ENCODE results near the gene STX18.

Gene STX18

DNA sequence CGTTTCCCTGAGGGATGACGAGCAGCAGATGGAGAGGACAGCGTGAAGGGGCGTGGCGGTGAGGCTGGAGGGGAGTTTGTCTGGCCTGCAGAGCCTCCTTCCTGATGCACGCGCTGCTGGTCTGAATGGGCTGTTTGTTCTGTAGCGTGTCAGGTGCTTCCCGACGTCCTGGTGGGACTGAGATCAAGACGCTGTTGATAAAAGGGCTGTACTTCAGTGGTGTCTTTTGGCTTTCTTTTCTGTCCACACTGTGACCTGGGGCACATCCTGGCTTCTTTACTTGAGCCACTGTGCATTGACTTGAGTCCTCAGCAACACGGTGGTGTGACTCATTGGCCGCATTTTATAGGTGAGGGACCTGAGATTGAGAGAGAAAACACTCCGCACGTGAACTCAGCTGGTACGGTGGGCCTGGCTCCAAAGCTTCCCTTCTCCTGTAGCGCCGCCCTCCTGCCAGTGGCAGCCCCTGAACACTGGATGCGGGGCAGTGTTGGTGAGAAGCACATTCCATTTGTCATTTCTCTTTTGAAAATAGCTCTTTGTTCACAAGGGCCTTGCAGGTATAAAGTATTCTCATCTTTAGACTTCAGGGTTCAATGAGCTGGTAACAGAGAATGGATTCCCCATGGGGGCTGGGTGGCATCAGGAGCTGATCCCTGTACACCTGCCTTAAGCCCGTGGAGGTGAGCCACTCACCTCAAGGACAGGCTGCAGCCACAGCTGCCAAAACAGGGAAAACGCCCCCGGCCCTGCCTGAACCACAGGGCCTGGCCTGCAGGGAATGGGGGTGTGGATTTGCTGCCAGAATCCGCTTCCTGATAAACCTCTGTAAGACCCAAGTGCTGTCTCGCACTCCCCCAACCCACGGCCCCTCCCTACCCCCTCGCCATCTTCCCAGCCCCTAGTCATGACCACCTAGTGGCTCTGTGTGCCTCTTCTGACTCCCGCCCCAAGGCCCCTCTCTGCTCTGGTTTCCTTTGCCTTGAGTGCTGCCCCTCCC is 125.7 kb downstream of the STX18 start:
- no peak for DNase-seq

GRCh38 chr4:4415107-4415805 is 126.6 kb downstream of the STX18 start:
- DNase-seq: no peak

DNA sequence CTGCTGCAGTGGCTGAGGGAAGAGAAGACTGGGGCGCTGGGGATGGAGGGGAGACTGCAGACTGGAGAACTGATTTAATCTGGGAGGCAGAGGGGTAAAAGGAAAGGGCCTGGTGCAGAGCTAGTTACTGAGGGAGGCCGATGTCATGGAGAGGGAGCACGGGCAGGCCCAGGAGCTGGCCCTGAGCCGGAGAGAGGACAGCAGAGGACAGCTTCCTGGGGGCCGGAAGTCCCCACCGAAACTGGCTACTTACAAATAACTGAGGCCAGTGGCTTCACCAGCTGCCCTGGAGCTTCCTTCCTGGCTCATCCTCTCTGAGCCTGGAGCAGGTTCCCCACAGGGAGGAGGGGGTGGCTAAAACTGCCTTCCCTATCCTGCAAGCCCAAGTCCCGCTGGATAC is 128.0 kb downstream of the STX18 start:
- no peak for DNase-seq

DNA sequence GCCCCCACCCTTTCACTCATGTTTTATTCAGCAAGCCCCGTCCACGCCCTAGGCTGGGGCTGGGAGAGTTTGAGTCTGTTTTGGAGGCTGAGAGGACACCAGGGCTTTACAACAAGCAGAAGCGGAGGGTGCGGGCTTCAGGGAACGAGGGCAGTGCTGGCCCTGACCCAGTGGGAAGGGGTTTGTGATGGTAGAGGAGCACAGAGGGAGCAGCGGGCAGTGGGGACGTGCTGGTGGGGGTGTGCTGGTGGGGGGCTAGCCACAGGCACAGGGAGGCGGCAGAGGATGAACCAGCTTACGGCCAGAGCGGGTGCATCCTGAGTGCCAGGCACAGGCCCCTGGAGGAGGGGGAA is 128.5 kb downstream of the STX18 start:
- no peak for DNase-seq

- no peak for DNase-seq
These were observed 129.0 kb downstream of the STX18 start for GRCh38 chr4:4412641-4413372.

GRCh38 chr4:4411906-4412305 is 129.9 kb downstream of the STX18 start:
- no peak for DNase-seq

DNA sequence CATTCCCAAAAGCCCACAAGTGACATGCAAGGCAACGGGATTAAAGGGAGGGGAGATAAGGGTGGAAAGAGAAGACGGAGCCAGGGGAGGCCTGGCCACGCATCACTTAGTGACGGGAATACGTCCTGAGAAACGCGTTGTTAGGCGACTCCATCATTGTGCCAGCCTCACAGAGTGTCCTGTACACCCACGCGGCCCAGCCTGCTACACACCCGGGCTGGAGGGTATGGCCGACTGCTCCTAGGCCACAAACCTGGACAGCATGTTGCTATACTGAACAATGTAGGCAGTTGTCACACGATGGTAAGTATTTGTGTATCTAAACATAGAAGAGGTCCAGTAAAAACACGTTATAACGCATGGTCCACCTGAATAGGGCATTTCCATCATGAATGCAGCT is 131.6 kb downstream of the STX18 start:
- DNase-seq: no peak

- DNase-seq: no peak
These were observed 132.3 kb downstream of the STX18 start for GRCh38 chr4:4409416-4410115.

GRCh38 chr4:4408576-4409335 is 133.1 kb downstream of the STX18 start:
- DNase-seq: no peak

- no peak for DNase-seq
These were observed 133.7 kb downstream of the STX18 start for GRCh38 chr4:4408132-4408523.

DNA sequence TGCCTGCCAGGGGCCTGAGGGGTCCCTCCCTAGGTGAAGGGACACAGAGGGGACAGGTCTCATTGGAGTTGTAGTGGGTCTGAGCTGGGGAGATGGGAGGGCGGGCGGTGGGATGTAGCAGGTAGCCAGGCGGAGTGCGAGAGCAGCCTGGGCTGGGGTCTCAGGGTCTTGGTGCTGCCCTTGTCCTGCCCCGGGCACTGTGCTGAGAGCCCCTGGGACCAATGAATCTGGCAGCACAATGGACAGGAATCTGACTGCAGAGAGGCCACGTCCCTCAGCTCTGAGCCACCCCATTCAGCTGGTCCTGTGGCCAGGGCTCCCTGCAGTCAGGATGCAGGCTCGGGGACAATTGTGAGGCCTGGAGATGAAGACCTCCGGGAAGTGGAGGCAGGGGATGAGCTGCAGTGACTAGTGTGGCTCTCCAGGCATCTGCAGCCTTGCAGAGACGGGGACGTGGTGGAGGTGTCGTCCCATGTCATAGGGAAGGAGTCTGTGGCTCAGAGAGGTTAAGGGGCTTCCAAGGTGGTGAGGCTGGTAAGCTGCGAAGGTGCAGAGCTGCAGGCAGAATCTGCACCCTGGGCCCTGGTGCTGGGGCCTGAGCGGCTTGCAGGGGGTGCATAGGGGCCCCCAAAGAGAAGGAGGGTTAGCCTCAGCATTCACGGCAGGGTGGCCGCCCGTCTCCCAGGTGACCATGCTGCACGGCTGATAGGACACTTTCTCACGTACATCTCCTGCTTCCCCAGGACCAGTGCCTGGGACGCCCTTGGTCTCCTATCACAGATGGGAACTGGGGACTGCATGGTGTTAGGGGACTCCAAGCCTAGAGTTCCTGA is 134.3 kb downstream of the STX18 start:
- DNase-seq: no peak

- no peak for DNase-seq
These were observed 135.2 kb downstream of the STX18 start for GRCh38 chr4:4406455-4407298.

- no peak for DNase-seq
These were observed 136.4 kb downstream of the STX18 start for GRCh38 chr4:4405358-4405962.

GRCh38 chr4:4402966-4403365 is 138.9 kb downstream of the STX18 start:
- no peak for DNase-seq

DNA sequence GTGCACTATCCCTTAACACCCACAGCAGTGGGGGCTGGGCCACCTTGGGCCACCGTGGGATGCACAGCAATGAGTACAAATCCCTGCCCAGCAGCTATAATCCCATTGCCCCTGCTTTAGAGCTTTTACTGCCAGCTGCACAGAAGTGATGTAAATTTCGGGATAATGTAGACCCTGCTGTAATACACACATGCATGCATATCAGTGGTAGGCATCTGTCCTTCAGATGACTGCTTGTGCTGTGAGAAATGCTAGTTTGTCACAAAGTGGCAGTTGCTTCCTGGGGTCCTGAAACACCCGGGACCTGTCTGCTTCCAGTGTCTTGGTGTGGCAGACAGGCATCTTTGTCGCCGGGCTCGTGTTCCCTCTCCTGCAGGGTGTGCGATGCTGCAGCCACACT is 140.8 kb downstream of the STX18 start:
- no peak for DNase-seq

GRCh38 chr4:4398430-4398829 is 143.4 kb downstream of the STX18 start:
- no peak for DNase-seq

DNA sequence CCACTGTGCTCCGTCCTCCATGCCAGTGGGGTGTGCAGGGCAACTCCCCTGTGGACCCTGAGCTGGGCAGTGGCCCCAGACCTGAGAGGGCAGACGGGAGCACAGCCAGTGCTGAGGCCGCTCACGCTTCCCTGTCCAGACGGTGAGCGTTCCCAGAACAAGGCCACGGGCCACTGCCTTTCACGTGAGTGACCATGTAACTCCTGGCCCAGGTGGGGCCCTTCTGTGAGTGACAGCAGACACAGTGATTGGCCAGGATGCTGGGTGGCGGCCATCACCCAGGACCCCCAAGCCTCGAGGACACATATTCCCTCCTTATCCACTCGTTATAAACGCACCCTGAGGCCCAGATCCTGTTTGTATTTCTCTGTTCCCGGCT is 144.4 kb downstream of the STX18 start:
- no peak for DNase-seq

- DNase-seq: no peak
These were observed 145.0 kb downstream of the STX18 start for GRCh38 chr4:4396628-4397440.
